SK-N-SH (cell line): ENCODE results near the gene OR2T27. TPM values are rescaled to one million over a fixed set of nuclear protein-coding genes. Genes with fewer than 3 reads are reported as not detected.

Experiments used
- CTCF ChIA-PET: fragments of 300-600, 350-600 bp; formaldehyde crosslinking; extraction: SDS; loops from one replicate; lab custom pipeline; 2021; lab: Yijun Ruan, JAX
- POLR2A ChIA-PET: fragments of 350-600 bp; sonication (Branson Sonifier 250); formaldehyde crosslinking; extraction: SDS; loops from one replicate; lab custom pipeline; 2020; ENCODE audit warnings: antibody characterized with exemption, inconsistent platforms; lab: Yijun Ruan, JAX
- DNase-seq: peaks from one replicate; pipeline ENCODE4 v3.0.0; 2012
- H2AFZ ChIP-seq: fragments of 200-600 bp; sonication (generic); 2 replicates; pipeline ENCODE4 v1.8.1; 2016; ENCODE audit warnings: antibody characterized with exemption, mild to moderate bottlenecking, low read depth
- H3F3A ChIP-seq: fragments of 200-600 bp; sonication (generic); replicated peaks from 2 replicates; pipeline ENCODE3; 2016; ENCODE audit warnings: antibody characterized with exemption, mild to moderate bottlenecking; ENCODE audit not compliant: insufficient read depth
- H3K27ac ChIP-seq, 2 experiments: fragments of 200-500 bp in 1 of 2; fragments of 200-600 bp in 1 of 2; sonication (Bioruptor generic) in 1 of 2; sonication (generic), shearing (Covaris generic) in 1 of 2; 2 replicates each; pipeline versions ENCODE4 v1.5.1 to v1.6.1; 2014 to 2016; ENCODE audit warnings: low read depth in 2 of 2, inconsistent platforms in 1 of 2, low read length in 1 of 2, mild to moderate bottlenecking in 1 of 2, mixed read lengths in 1 of 2
- H3K27me3 ChIP-seq: fragments of 200-600 bp; sonication (generic), shearing (Covaris generic); 2 replicates; pipeline ENCODE4 v1.6.1; 2016; ENCODE audit warnings: mixed run types; ENCODE audit not compliant: insufficient read depth
- H3K36me3 ChIP-seq, 2 experiments: fragments of 200-500 bp in 1 of 2; fragments of 200-600 bp in 1 of 2; sonication (Bioruptor generic) in 1 of 2; sonication (generic) in 1 of 2; replicated peaks in 1 of 2; 2 replicates each; pipeline versions ENCODE3 to v1.5.1; 2014 to 2016; ENCODE audit warnings: low read length in 1 of 2, mild to moderate bottlenecking in 1 of 2; ENCODE audit not compliant: insufficient read depth in 2 of 2, control insufficient read depth in 1 of 2
- H3K4me1 ChIP-seq, 2 experiments: fragments of 200-500 bp in 1 of 2; fragments of 200-600 bp in 1 of 2; sonication (Bioruptor generic) in 1 of 2; sonication (generic), shearing (Covaris generic) in 1 of 2; 2 replicates each; pipeline versions ENCODE4 v1.5.1 to v1.6.1; 2014 to 2016; ENCODE audit warnings: low read depth in 1 of 2, low read length in 1 of 2, mixed run types in 1 of 2; ENCODE audit not compliant: insufficient read depth in 2 of 2, control insufficient read depth in 1 of 2
- H3K4me2 ChIP-seq: fragments of 200-600 bp; sonication (generic), shearing (Covaris generic); 2 replicates; pipeline ENCODE4 v1.6.1; 2017; ENCODE audit warnings: mixed run types
- H3K4me3 ChIP-seq, 2 experiments: fragments of 200-500 bp in 1 of 2; fragments of 200-600 bp in 1 of 2; sonication (Bioruptor generic) in 1 of 2; sonication (generic), shearing (Covaris generic) in 1 of 2; 2 replicates each; pipeline versions ENCODE4 v1.5.1 to v1.8.1; 2014 to 2016; ENCODE audit warnings: low read depth in 2 of 2, inconsistent platforms in 1 of 2, low read length in 1 of 2, mild to moderate bottlenecking in 1 of 2, mixed read lengths in 1 of 2, moderate library complexity in 1 of 2
- H3K79me2 ChIP-seq: fragments of 200-600 bp; sonication (generic); 2 replicates; pipeline ENCODE4 v1.8.1; 2017; ENCODE audit warnings: mild to moderate bottlenecking; ENCODE audit not compliant: insufficient read depth
- H3K9ac ChIP-seq: fragments of 200-600 bp; sonication (generic); 2 replicates; pipeline ENCODE4 v1.6.1; 2017; ENCODE audit warnings: mixed run types
- H3K9me2 ChIP-seq: fragments of 200-600 bp; sonication (generic); 2 replicates; pipeline ENCODE4 v1.6.1; 2017; ENCODE audit warnings: mixed run types
- H3K9me3 ChIP-seq: fragments of 200-600 bp; sonication (generic); 2 replicates; pipeline ENCODE4 v1.6.1; 2017; ENCODE audit warnings: mixed run types, mild to moderate bottlenecking, moderate library complexity
- H4K20me1 ChIP-seq: fragments of 200-600 bp; sonication (generic); 2 replicates; pipeline ENCODE4 v1.6.1; 2017; ENCODE audit warnings: mild to moderate bottlenecking, mixed run types; ENCODE audit not compliant: insufficient read depth
- CHD2 ChIP-seq: fragments of 150-350 bp; IDR thresholded peaks from 2 replicates; pipeline ENCODE4 v1.6.1; 2018; ENCODE audit warnings: low read length; ENCODE audit not compliant: partially characterized antibody
- CTCF ChIP-seq: fragments of 200-600 bp; sonication (generic); IDR thresholded peaks from 2 replicates; pipeline ENCODE4 v1.6.1; 2017; ENCODE audit warnings: antibody characterized with exemption, mild to moderate bottlenecking, moderate library complexity
- FOXJ3 ChIP-seq: sonication (generic); formaldehyde crosslinking; IDR thresholded peaks from 2 replicates; pipeline ENCODE4 v1.5.1; 2020; ENCODE audit warnings: mild to moderate bottlenecking, missing genetic modification reagents
- GATA2 ChIP-seq: sonication (generic); formaldehyde crosslinking; IDR thresholded peaks from 2 replicates; pipeline ENCODE4 v1.5.0; 2020; ENCODE audit warnings: mild to moderate bottlenecking, missing genetic modification reagents
- IRF3 ChIP-seq: fragments of 150-350 bp; IDR thresholded peaks from 2 replicates; pipeline ENCODE4 v1.6.1; 2016; ENCODE audit warnings: mild to moderate bottlenecking, low read depth, low read length
- JUND ChIP-seq: IDR thresholded peaks from 2 replicates; pipeline ENCODE4 v1.4.0; 2012
- MAX ChIP-seq: IDR thresholded peaks from 2 replicates; pipeline ENCODE4 v1.4.0; 2012; ENCODE audit warnings: low read depth
- MXI1 ChIP-seq: IDR thresholded peaks from 2 replicates; pipeline ENCODE4 v1.6.1; 2012; ENCODE audit warnings: mild to moderate bottlenecking, low read depth, low read length, improper control_type of control experiment
- NFIC ChIP-seq: IDR thresholded peaks from 2 replicates; pipeline ENCODE4 v1.4.0; 2012; ENCODE audit warnings: borderline replicate concordance
- REST ChIP-seq: IDR thresholded peaks from 2 replicates; pipeline ENCODE4 v1.6.1; 2012; ENCODE audit warnings: mild to moderate bottlenecking, low read depth, low read length, moderate library complexity
- RXRA ChIP-seq: IDR thresholded peaks from 2 replicates; pipeline ENCODE4 v1.4.0; 2012; ENCODE audit warnings: low read depth, mild to moderate bottlenecking, borderline replicate concordance
- SIN3A ChIP-seq: IDR thresholded peaks from 2 replicates; pipeline ENCODE4 v1.6.1; 2012; ENCODE audit warnings: low read depth, mild to moderate bottlenecking, low read length, moderate library complexity, borderline replicate concordance
- SMC3 ChIP-seq: IDR thresholded peaks from 2 replicates; pipeline ENCODE4 v1.6.1; 2012; ENCODE audit warnings: low read depth, low read length, improper control_type of control experiment
- TAF1 ChIP-seq: IDR thresholded peaks from 2 replicates; pipeline ENCODE4 v1.6.1; 2012; ENCODE audit warnings: low read depth, mild to moderate bottlenecking, low read length, moderate library complexity, borderline replicate concordance
- TCF12 ChIP-seq: IDR thresholded peaks from 2 replicates; pipeline ENCODE4 v1.4.0; 2012
- USF1 ChIP-seq: IDR thresholded peaks from 2 replicates; pipeline ENCODE4 v1.4.0; 2012; ENCODE audit warnings: low read depth, borderline replicate concordance
- USF2 ChIP-seq: fragments of 150-350 bp; IDR thresholded peaks from 2 replicates; pipeline ENCODE4 v1.6.1; 2017; ENCODE audit warnings: antibody characterized with exemption, low read length, low read depth, borderline replicate concordance
- YY1 ChIP-seq: IDR thresholded peaks from 2 replicates; pipeline ENCODE4 v1.4.0; 2012; ENCODE audit warnings: low read depth, mild to moderate bottlenecking
- WGBS: methylation state at CpG from one replicate; pipeline ENCODE4 v1.1.6; 2017; ENCODE audit warnings: low lambda C conversion rate; 5-methylcytosine and 5-hydroxymethylcytosine counted together
- polyA plus RNA-seq, 3 experiments: library from polyadenylated mRNA; depleted of rRNA; stranded (reverse); fragments of >200 nt; gene quantifications; 2 replicates each; pipeline ENCODE4 v1.2.3, GENCODE V29; 2012

The OR2T27 gene
- polyA plus RNA-seq, 1 of the 3 experiments (the other 2 are of a cell fraction), result not detected

GRCh38 chr1:248696774-248697173 lies 41.4 kb upstream of the OR2T27 start:
- Histone ChIP-seq H3K9ac (no peak overlapping the region), H3K4me1 (no peaks in the 10 kb centered on the region), H3K4me2 (no peak overlapping the region), H3F3A (no peaks in the 10 kb centered on the region), H3K27ac (no peak overlapping the region), H3K9me3 (no peaks in the 10 kb centered on the region), H3K36me3 (no peaks in the 10 kb centered on the region), H2AFZ (no peak overlapping the region), H3K4me3 (no peak overlapping the region), H3K79me2 (no peaks in the 10 kb centered on the region), H3K9me2 (no peaks in the 10 kb centered on the region), H3K27me3 (peaks cover 5% of the 10 kb centered on the region; the same call in 1 of the 2 replicates), H4K20me1 (no peaks in the 10 kb centered on the region)
- DNase-seq, result no peak
- TF ChIP-seq GATA2 (CRISPR knock-in tag) (no peak), NFIC (no peak), RXRA (no peak), MAX (no peak), CHD2 (no peak), MXI1 (no peak), TCF12 (no peak), USF1 (no peak), SIN3A (no peak), SMC3 (no peak), USF2 (no peak), YY1 (no peak), TAF1 (no peak), JUND (no peak), CTCF (no peak), FOXJ3 (CRISPR knock-in tag) (no peak), REST (no peak), IRF3 (no peak)
- WGBS, result 2% methylated on average over 3 of the region's 3 CpGs
- ChIA-PET POLR2A (no interaction called here), CTCF (interaction anchor here (0.6 to 1.0 kb wide), 2 partner anchors 80 to 108 kb away, joined by 3 to 5 read pairs; no protein-coding TSS in a partner anchor)
